IMR-90 (cell line): ENCODE data around the gene MAGEA6.

Experiments used
- POLR2A ChIP-seq: IDR thresholded peaks from 2 replicates; pipeline ENCODE4 v1.6.1; 2012; ENCODE audit warnings: mild to moderate bottlenecking, low read depth, low read length
- TF ChIP-seq, protein P1 (sequence below): conservative IDR thresholded peaks from 2 replicates; pipeline ENCODE4 v1.5.1; 2012; ENCODE audit warnings: mild to moderate bottlenecking, low read depth, low read length, improper control_type of control experiment
- TF ChIP-seq, protein P2 (sequence below): fragments of 150-350 bp; IDR thresholded peaks from 2 replicates; pipeline ENCODE4 v1.6.1; 2016; ENCODE audit warnings: low read depth, mild to moderate bottlenecking, low read length, moderate library complexity, borderline replicate concordance

DNA sequence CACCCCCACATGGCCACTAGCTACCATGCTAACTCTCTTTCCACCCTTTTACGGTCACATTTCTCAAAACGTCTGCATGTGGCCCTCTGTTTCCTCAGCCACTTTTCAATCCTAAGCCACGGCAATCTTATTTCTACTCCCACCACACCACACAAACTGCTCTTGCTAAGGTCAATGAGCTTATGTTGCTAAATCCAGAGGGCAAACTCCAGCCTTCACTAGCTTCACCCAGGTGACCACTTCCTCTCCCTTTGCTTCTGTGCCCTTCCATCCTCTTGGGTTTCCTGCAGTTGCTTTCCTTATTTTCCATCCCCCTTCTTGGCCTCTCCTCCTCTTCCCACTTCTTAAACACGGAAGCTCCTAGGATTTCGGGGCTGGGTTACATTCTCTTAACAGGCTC, 44.6 kb upstream of the MAGEA6 start:
- TF ChIP-seq, protein P1, sequence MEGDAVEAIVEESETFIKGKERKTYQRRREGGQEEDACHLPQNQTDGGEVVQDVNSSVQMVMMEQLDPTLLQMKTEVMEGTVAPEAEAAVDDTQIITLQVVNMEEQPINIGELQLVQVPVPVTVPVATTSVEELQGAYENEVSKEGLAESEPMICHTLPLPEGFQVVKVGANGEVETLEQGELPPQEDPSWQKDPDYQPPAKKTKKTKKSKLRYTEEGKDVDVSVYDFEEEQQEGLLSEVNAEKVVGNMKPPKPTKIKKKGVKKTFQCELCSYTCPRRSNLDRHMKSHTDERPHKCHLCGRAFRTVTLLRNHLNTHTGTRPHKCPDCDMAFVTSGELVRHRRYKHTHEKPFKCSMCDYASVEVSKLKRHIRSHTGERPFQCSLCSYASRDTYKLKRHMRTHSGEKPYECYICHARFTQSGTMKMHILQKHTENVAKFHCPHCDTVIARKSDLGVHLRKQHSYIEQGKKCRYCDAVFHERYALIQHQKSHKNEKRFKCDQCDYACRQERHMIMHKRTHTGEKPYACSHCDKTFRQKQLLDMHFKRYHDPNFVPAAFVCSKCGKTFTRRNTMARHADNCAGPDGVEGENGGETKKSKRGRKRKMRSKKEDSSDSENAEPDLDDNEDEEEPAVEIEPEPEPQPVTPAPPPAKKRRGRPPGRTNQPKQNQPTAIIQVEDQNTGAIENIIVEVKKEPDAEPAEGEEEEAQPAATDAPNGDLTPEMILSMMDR: no peak
- TF ChIP-seq POLR2A: no peak
- TF ChIP-seq, protein P2, sequence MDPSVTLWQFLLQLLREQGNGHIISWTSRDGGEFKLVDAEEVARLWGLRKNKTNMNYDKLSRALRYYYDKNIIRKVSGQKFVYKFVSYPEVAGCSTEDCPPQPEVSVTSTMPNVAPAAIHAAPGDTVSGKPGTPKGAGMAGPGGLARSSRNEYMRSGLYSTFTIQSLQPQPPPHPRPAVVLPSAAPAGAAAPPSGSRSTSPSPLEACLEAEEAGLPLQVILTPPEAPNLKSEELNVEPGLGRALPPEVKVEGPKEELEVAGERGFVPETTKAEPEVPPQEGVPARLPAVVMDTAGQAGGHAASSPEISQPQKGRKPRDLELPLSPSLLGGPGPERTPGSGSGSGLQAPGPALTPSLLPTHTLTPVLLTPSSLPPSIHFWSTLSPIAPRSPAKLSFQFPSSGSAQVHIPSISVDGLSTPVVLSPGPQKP: no peak
